Ovary (tissue), 3 donors: ENCODE data around the gene CLTRN.

Experiments
- EP300 ChIP-seq: sonication (generic); formaldehyde crosslinking; IDR thresholded peaks from one replicate; pipeline ENCODE4 v1.6.1; 2017; ENCODE audit warnings: antibody characterized with exemption
- TF ChIP-seq, protein P1 (sequence below), 3 donors: fragments of 450-650 bp in 2 of 3; fragments of 200-600 bp in 1 of 3; IDR thresholded peaks; one replicate each; pipeline versions ENCODE4 v1.5.1 to v1.8.0; 2016 to 2022; ENCODE audit warnings: antibody characterized with exemption in 3 of 3, mild to moderate bottlenecking in 1 of 3
- donor health status: DM: no; HTN: no; CAD: no.

- TF ChIP-seq, protein P1, sequence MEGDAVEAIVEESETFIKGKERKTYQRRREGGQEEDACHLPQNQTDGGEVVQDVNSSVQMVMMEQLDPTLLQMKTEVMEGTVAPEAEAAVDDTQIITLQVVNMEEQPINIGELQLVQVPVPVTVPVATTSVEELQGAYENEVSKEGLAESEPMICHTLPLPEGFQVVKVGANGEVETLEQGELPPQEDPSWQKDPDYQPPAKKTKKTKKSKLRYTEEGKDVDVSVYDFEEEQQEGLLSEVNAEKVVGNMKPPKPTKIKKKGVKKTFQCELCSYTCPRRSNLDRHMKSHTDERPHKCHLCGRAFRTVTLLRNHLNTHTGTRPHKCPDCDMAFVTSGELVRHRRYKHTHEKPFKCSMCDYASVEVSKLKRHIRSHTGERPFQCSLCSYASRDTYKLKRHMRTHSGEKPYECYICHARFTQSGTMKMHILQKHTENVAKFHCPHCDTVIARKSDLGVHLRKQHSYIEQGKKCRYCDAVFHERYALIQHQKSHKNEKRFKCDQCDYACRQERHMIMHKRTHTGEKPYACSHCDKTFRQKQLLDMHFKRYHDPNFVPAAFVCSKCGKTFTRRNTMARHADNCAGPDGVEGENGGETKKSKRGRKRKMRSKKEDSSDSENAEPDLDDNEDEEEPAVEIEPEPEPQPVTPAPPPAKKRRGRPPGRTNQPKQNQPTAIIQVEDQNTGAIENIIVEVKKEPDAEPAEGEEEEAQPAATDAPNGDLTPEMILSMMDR (IDR thresholded peaks at IDR 0.05), result no peak
- no peak for TF ChIP-seq EP300
Observed at GRCh38 chrX:15676886-15677285, 12.3 kb upstream of the CLTRN start.
